Measurements from ENCODE around the gene JAG2.

The JAG2 gene

GRCh38 chr14:105165761-105166485 lies 2.7 kb downstream of the JAG2 start:
- DNase-seq (ENCODE audit: low read depth) = no peak

DNA sequence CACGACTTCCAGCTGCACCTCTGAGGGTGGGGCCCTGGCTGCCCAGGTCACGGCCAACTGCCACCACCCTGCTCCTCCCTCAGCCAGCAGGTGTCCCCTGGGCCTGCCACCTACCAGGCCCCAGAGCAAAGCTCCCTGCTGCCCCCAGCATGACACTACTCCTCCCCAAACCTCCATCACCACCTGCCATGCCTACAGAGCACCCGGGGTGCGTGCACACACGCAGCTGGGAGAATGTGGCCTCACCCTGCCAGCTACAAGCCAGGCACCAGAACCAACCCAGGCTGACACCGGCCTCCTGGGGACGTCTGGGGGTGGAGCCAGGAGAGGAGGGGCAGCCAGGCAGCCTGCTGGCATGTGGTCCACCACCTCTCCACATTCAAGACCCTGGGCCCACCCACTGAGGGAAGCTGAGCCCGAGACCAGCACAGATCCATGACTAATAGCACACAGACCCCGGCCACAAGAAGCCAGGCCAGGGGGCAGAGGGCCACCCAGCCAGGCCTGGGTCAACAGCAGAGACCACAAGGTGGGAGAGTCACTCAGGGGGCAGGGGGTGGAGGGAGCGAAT lies 3.4 kb downstream of the JAG2 start:
- DNase-seq (ENCODE audit: low read depth) = no peak

DNA sequence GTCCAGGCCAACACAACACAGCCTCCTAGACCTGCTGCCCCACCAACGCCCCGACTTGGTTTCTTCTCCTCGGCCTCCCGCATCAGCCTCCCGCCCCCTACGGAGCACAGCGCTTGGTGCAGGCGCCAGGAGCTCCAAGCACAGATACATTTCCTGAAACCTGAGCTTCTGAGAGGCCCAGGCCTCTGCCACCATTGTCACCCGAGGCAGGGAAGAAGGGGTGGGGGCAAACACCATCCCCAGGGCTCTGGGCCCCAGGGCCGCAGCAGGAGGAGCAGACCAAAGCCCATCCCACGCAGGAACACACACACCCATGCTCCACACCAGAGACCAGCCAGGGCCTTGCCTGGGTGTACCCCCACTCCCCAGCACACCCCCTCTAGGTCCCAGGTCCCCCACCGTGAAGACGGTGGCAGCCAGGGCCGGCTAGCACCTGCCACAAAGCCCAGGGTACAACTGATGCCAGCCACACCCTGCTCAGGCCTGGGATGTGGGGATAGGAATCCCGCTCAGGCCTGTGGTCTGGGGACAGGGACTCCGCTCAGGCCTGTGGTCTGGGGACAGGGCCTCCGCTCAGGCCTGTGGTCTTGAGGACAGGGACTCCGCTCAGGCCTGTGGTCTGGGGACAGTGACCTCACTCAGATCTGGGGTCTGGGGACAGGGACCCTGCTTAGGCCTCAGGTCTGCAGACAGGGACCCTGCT lies 5.4 kb downstream of the JAG2 start:
- DNase-seq (ENCODE audit: low read depth) = no peak

DNA sequence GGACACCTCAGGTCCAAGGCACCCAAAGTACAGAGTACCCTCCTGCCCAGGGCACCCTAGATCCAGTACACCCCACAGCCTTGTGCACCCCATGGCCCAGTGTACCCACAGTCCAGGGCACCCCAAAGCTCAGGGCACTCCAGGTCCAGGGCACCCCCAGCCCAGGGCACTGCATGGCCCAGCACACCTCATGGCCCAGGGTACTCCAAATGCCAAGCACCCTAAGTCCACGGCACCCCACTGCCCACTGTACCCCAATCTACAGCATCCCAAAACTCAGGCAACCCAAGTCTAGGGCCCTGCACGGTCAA lies 6.0 kb downstream of the JAG2 start:
- DNase-seq (ENCODE audit: low read depth) = no peak

DNA sequence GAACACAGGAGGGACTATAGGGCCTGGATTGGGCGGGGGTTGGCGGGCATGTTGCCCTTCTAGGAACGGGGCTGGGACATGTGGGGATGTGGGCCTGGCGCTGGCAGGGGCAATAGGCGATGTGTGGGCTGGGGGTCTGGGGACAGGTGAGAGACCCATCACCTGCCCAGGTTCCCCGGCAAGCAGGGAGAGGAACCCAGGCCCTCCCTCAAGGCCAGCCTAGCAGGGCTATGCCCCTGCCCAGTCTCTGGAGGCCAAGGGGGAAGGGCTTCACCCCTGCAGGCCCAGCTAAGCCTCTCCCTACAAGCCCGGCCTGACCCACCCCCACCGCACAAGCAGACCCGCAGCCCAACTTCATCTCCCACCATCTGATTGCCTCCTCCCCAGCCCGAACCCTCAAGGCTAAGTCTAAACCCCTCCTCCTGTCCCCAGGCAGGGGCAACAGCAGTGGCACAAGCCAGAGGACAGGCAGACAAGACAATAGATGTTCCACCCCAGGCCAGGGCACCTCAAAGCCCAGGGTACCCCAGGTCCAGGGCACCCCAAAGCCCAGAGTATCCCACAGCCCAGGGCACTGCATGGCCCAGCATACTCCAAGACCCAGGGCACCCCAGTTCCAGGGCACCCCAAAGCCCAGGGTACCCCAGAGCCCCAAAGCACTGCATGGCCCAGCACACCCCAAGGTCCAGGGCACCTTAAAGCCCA lies 6.5 kb downstream of the JAG2 start:
- no peak for DNase-seq (ENCODE audit: low read depth)

- no peak for DNase-seq (ENCODE audit: low read depth)
These were observed 7.3 kb downstream of the JAG2 start for GRCh38 chr14:105161309-105161708.

DNA sequence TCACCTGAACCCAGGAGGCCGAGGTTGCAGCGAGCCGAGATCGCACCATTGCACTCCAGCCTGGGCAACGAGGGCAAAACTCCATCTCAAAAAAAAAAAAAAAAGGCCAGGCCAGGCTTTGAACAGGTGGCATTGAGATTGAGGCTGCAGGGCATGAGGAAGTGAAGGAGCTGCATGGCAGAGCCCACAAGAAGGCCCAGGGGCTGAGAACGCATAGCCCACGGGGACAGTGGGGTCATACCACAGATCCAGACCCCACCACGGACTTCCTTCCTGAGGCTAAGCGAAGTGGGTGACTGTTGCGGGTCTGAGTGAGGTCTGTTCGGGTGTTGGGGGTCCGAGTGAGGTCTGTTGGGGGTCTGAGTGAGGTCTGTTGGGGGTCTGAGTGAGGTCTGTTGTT lies 7.8 kb downstream of the JAG2 start:
- no peak for DNase-seq (ENCODE audit: low read depth)

DNA sequence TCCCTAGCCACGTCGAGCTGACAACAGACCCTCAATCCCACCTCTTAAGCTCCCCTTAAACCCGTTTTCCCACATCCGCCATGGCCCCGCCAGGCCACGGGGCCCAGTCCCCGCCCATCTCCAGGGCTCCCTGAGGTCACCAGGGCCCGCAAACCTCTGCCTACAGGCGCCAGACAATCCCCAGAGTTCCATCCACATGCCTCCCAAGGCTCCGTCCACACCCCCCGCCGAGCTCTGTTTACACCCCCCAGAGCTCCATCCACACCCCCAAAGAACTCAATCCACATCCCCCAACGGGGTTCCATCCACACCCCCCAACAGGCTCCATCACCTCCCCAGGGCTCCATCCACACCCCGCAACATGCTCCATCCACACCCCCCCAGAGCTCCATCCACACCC lies 9.2 kb downstream of the JAG2 start:
- no peak for DNase-seq (ENCODE audit: low read depth)

GRCh38 chr14:105158794-105159193 lies 9.8 kb downstream of the JAG2 start:
- DNase-seq (ENCODE audit: low read depth) = no peak

GRCh38 chr14:105157872-105158271 lies 10.7 kb downstream of the JAG2 start:
- no peak for DNase-seq (ENCODE audit: low read depth)

GRCh38 chr14:105156414-105157375 lies 11.9 kb downstream of the JAG2 start:
- DNase-seq (ENCODE audit: low read depth) = no peak

- DNase-seq (ENCODE audit: low read depth) = no peak
These were observed 12.7 kb downstream of the JAG2 start for GRCh38 chr14:105155681-105156413.

DNA sequence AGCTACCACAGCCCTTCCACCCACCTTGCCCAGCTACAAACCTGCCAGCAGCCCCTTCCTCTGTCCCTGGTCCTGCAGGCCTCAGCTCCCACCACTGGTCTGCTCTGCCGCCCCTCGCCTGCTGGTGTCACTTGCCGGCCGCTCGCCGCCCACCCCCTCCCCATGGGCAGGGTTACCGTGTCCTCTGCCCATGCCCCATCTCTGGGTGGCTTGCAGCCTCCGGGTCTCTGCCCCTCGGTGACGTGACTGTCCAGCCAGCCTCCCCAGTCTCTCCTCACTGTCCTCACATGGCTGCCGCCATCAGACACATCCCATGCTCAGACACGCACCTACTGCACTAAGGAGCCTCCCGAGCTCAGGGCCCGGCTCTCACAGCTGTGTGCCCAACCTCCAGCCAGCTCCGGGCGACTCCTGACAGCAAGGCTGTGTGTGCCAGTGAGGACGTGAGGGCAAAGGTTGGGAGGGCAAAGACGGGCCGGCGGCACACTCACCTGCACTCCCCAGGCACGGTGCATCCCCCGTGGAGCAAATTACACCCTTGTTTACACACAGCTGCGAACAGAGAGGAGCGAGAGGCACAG lies 13.4 kb downstream of the JAG2 start:
- no peak for DNase-seq (ENCODE audit: low read depth)

GRCh38 chr14:105154476-105154871 lies 14.1 kb downstream of the JAG2 start:
- DNase-seq (ENCODE audit: low read depth) = no peak

- DNase-seq (ENCODE audit: low read depth) = no peak
These were observed 14.7 kb downstream of the JAG2 start for GRCh38 chr14:105153739-105154475.

DNA sequence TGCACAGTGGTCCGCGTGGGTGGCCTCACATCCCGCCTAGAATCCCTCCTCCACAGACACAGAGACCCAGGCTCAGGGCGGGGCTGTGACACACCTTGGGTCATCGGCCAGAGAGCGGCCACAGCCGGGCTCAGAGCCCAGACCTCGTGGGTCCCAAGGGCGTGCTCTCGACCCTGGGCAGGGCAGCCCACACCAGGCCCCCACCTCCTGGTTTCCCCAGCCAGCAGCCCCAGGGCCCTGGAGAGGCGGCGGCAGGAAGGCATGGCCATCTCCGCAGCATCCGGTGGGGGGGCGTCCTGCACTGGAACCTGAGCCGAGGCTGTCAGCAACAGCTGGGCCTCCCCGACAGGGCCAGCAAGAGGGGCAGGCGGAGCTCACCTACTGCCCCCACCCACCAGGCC lies 15.2 kb downstream of the JAG2 start:
- no peak for DNase-seq (ENCODE audit: low read depth)

DNA sequence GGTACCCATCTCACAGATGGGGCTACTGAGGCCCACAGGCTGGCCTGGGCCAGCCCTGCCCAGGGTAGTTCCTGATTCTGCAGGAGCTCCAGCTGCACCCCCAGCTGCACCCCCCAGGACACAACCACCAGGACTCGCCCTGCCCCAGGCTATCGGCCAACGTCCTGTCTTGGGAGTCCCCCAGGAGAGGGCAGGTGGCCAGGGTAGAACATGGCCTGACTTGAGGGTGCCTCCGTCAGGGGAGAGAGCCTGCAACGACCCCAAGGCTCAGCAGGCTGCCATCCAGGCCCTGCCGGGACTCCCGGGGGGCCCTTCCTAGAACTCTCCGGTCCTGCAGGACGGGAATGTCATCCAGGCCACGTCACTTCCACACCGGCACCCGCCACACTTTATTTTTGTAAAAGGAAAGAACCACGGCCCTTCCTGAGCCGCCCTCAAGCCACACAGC lies 15.8 kb downstream of the JAG2 start:
- no peak for DNase-seq (ENCODE audit: low read depth)

- no peak for DNase-seq (ENCODE audit: low read depth)
These were observed 16.5 kb downstream of the JAG2 start for GRCh38 chr14:105151838-105152793.

Measured in CMK (cell line).